CD14-positive monocyte (primary cell): ENCODE results near the gene FRMD4A. TPM values are rescaled to one million over a fixed set of nuclear protein-coding genes. Genes with fewer than 3 reads are reported as not detected.

ENCODE experiments used
- DNase-seq, 3 donors: peaks; one replicate each; pipeline ENCODE4 v3.0.0-alpha.2; 2011 to 2022
- H2AFZ ChIP-seq: 2 replicates; pipeline ENCODE4 v1.6.0; 2012; ENCODE audit warnings: mild to moderate bottlenecking, low read depth, low read length, inconsistent platforms; ENCODE audit not compliant: insufficient read depth, poor library complexity, severe bottlenecking
- H3K27ac ChIP-seq, 2 donors: 1 replicate in 1 of 2; 2 replicates in 1 of 2; pipeline ENCODE4 v1.5.1; 2012 to 2013; ENCODE audit warnings: low read length in 2 of 2, control low read depth in 1 of 2, inconsistent platforms in 1 of 2, low read depth in 1 of 2, mild to moderate bottlenecking in 1 of 2
- H3K27me3 ChIP-seq, 2 donors: one replicate each; pipeline versions ENCODE4 v1.6.0 to v1.6.1; 2011 to 2013; ENCODE audit warnings: low read length in 2 of 2; ENCODE audit not compliant: control insufficient read depth in 2 of 2, insufficient read depth in 2 of 2
- H3K36me3 ChIP-seq, 2 donors: replicated peaks in 1 of 2; 1 replicate in 1 of 2; 2 replicates in 1 of 2; pipeline versions ENCODE4 v1.5.1 to v1.6.1; 2012 to 2013; ENCODE audit warnings: low read length in 2 of 2, control low read depth in 1 of 2, inconsistent platforms in 1 of 2, mild to moderate bottlenecking in 1 of 2; ENCODE audit not compliant: insufficient read depth in 2 of 2, control insufficient read depth in 1 of 2
- H3K4me1 ChIP-seq, 2 donors: 1 replicate in 1 of 2; 2 replicates in 1 of 2; pipeline versions ENCODE4 v1.5.1 to v1.6.1; 2012 to 2013; ENCODE audit warnings: low read length in 2 of 2, control low read depth in 1 of 2, inconsistent platforms in 1 of 2, mild to moderate bottlenecking in 1 of 2, moderate library complexity in 1 of 2; ENCODE audit not compliant: insufficient read depth in 2 of 2, control insufficient read depth in 1 of 2
- H3K4me2 ChIP-seq: replicated peaks from 2 replicates; pipeline ENCODE3; 2012; ENCODE audit warnings: low read length, moderate library complexity, mild to moderate bottlenecking; ENCODE audit not compliant: poor library complexity, severe bottlenecking; ENCODE audit errors: extremely low read depth
- H3K4me3 ChIP-seq, 3 experiments: fragments of 200-600 bp in 1 of 3; sonication (generic) in 1 of 3; replicated peaks in 1 of 3; 1 replicate in 2 of 3; 2 replicates in 1 of 3; pipeline ENCODE4 v1.5.1; 2011 to 2013; ENCODE audit warnings: low read length in 3 of 3, mild to moderate bottlenecking in 3 of 3, control low read depth in 2 of 3, low read depth in 2 of 3, inconsistent platforms in 1 of 3, moderate library complexity in 1 of 3
- H3K79me2 ChIP-seq: 2 replicates; pipeline ENCODE4 v1.6.0; 2012; ENCODE audit warnings: mild to moderate bottlenecking, control low read depth, inconsistent platforms, low read length, moderate library complexity; ENCODE audit not compliant: insufficient read depth
- H3K9ac ChIP-seq: 2 replicates; pipeline ENCODE4 v1.6.0; 2017; ENCODE audit warnings: low read length, mild to moderate bottlenecking; ENCODE audit not compliant: insufficient read depth, poor library complexity, severe bottlenecking
- H3K9me3 ChIP-seq, 2 donors: replicated peaks in 1 of 2; 1 replicate in 1 of 2; 2 replicates in 1 of 2; pipeline versions ENCODE4 v1.5.1 to v1.6.1; 2012 to 2013; ENCODE audit warnings: low read length in 2 of 2, control low read depth in 1 of 2; ENCODE audit not compliant: control insufficient read depth in 1 of 2, insufficient read depth in 1 of 2
- H4K20me1 ChIP-seq: 2 replicates; pipeline ENCODE4 v1.6.0; 2012; ENCODE audit warnings: mild to moderate bottlenecking, low read length, control low read depth, moderate library complexity; ENCODE audit not compliant: insufficient read depth
- H3K27ac Mint-ChIP-seq, 7 donors: one replicate each; pipeline ENCODE4 v1.8.0; 2020; ENCODE audit warnings: mild to moderate bottlenecking in 7 of 7, mixed read lengths in 7 of 7, moderate library complexity in 6 of 7, inconsistent platforms in 2 of 7
- H3K27me3 Mint-ChIP-seq, 3 donors: one replicate each; pipeline ENCODE4 v1.8.0; 2021 to 2022; ENCODE audit warnings: low read depth in 3 of 3, mild to moderate bottlenecking in 3 of 3, mixed read lengths in 3 of 3, moderate library complexity in 3 of 3, inconsistent platforms in 1 of 3
- H3K36me3 Mint-ChIP-seq, 2 donors: one replicate each; pipeline ENCODE4 v1.8.0; 2020; ENCODE audit warnings: mixed read lengths in 2 of 2, inconsistent platforms in 1 of 2, mild to moderate bottlenecking in 1 of 2
- H3K4me1 Mint-ChIP-seq: one replicate; pipeline ENCODE4 v1.8.0; 2020; ENCODE audit warnings: mild to moderate bottlenecking, mixed read lengths
- H3K4me3 Mint-ChIP-seq, 2 donors: one replicate each; pipeline ENCODE4 v1.8.0; 2020; ENCODE audit warnings: mild to moderate bottlenecking in 2 of 2, mixed read lengths in 2 of 2, moderate library complexity in 1 of 2
- H3K9me3 Mint-ChIP-seq, 7 donors: one replicate each; pipeline ENCODE4 v1.8.0; 2020 to 2022; ENCODE audit warnings: mixed read lengths in 7 of 7, mild to moderate bottlenecking in 6 of 7, moderate library complexity in 6 of 7, inconsistent platforms in 2 of 7
- WGBS: methylation state at CpG from one replicate; pipeline ENCODE4 v1.1.5; 2013; ENCODE audit warnings: missing lambda C conversion rate; ENCODE audit not compliant: insufficient coverage; 5-methylcytosine and 5-hydroxymethylcytosine counted together
- intact Hi-C, 2 donors: fragments of 100-400 bp; cut with micrococcal nuclease; formaldehyde crosslinking; loops; one replicate each; pipeline versions ENCODE4 v1.15.0 to v1.15.1; 2023
- polyA plus RNA-seq, 3 donors: library from polyadenylated mRNA; depleted of rRNA in 1 of 3; unstranded in 2 of 3; stranded (reverse) in 1 of 3; fragments of 300-500 nt in 2 of 3; fragments of >200 nt in 1 of 3; fragmentation: Illumina TruSeq in 2 of 3; gene quantifications; 1 replicate in 2 of 3; 2 replicates in 1 of 3; pipeline ENCODE4 v1.2.3, GENCODE V29; 2012 to 2021
- TF ChIP-seq, protein P1 (sequence below): fragments of 200-600 bp; IDR thresholded peaks from one replicate; pipeline ENCODE4 v1.8.0; 2022; ENCODE audit warnings: antibody characterized with exemption, mild to moderate bottlenecking

Gene FRMD4A
- polyA plus RNA-seq, 3 donors, result 0.12 TPM; not detected in 2

- H3K4me3 Mint-ChIP-seq, result no peak overlapping the region
- Histone ChIP-seq H3K9ac (no peak overlapping the region), H3K27me3 (peaks cover 0 to 5% of the 10 kb centered on the region in 2 donors), H4K20me1 (no peaks in the 10 kb centered on the region), H3K79me2 (no peaks in the 10 kb centered on the region), H2AFZ (no peak overlapping the region), H3K9me3 (peaks cover 0 to 3% of the 10 kb centered on the region in 2 donors), H3K4me2 (no peak overlapping the region), H3K27ac (no peak overlapping the region), H3K36me3 (no peaks in the 10 kb centered on the region), H3K4me1 (no peaks in the 10 kb centered on the region), H3K4me3 (no peak overlapping the region)
- no peak for DNase-seq
- WGBS, result no CpG with 5 or more reads among the region's 5 CpGs
- no peaks in the 10 kb centered on the region for H3K4me1 Mint-ChIP-seq
- H3K9me3 Mint-ChIP-seq, result peaks cover 0 to 4% (median 0%) of the 10 kb centered on the region in 7 donors
- peaks cover 4 to 13% (median 10%) of the 10 kb centered on the region in 3 donors for H3K27me3 Mint-ChIP-seq
- no peaks in the 10 kb centered on the region for H3K36me3 Mint-ChIP-seq
- TF ChIP-seq, protein P1, sequence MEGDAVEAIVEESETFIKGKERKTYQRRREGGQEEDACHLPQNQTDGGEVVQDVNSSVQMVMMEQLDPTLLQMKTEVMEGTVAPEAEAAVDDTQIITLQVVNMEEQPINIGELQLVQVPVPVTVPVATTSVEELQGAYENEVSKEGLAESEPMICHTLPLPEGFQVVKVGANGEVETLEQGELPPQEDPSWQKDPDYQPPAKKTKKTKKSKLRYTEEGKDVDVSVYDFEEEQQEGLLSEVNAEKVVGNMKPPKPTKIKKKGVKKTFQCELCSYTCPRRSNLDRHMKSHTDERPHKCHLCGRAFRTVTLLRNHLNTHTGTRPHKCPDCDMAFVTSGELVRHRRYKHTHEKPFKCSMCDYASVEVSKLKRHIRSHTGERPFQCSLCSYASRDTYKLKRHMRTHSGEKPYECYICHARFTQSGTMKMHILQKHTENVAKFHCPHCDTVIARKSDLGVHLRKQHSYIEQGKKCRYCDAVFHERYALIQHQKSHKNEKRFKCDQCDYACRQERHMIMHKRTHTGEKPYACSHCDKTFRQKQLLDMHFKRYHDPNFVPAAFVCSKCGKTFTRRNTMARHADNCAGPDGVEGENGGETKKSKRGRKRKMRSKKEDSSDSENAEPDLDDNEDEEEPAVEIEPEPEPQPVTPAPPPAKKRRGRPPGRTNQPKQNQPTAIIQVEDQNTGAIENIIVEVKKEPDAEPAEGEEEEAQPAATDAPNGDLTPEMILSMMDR, result no peak
- H3K27ac Mint-ChIP-seq, result no peak overlapping the region
- intact Hi-C loops, result no loop called here
Observed at GRCh38 chr10:13994932-13995331, 335.8 kb downstream of the FRMD4A start.

- DNase-seq, result no peak
- Mint-ChIP-seq H3K36me3 (no peaks in the 10 kb centered on the region), H3K4me1 (no peaks in the 10 kb centered on the region), H3K4me3 (no peak overlapping the region), H3K27ac (no peak overlapping the region), H3K27me3 (peaks cover 4 to 13% (median 9%) of the 10 kb centered on the region in 3 donors), H3K9me3 (peaks cover 0 to 1% (median 0%) of the 10 kb centered on the region in 7 donors)
- Histone ChIP-seq H3K9me3 (no peaks in the 10 kb centered on the region), H3K4me3 (no peak overlapping the region), H3K27me3 (peaks cover 0 to 5% of the 10 kb centered on the region in 2 donors), H3K79me2 (no peaks in the 10 kb centered on the region), H3K9ac (no peak overlapping the region), H2AFZ (no peak overlapping the region), H4K20me1 (no peaks in the 10 kb centered on the region), H3K4me2 (no peak overlapping the region), H3K36me3 (no peaks in the 10 kb centered on the region), H3K4me1 (no peaks in the 10 kb centered on the region), H3K27ac (no peak overlapping the region)
- intact Hi-C loops, result no loop called here
- no CpG with 5 or more reads among the region's 3 CpGs for WGBS
- TF ChIP-seq, protein P1, result no peak
Observed at GRCh38 chr10:13993673-13994089, 337.0 kb downstream of the FRMD4A start.
